GM19035 (cell line): Measurements from ENCODE around the gene LPP.

Source experiments
- ATAC-seq: cut with Tn5 transposase; IDR thresholded peaks from one replicate; pipeline ENCODE4 v1.9.1; 2021; ENCODE audit not compliant: unreplicated experiment

Gene LPP

GRCh38 chr3:188812198-188812597 lies 658.2 kb downstream of the LPP start:
- ATAC-seq: no peak

DNA sequence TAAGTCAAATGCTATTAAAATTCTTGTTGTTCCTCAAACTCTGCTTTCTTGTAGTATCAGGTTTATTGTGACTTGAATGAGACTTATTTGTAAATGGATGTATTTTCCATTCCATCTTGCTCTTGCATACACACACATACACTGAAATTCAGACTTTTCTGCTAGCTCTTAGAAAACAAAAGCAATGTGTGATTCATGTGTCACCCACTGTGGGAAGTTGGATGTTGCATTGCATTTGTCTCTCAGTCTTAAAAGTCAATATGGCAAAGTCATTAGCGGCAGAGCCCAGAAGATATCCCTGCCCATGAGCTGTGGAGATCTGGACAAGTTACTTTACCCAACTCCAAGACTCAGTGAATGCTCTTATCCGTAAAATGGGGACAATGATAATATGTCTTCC lies 660.6 kb downstream of the LPP start:
- no peak for ATAC-seq

- no peak for ATAC-seq
Measured at GRCh38 chr3:188817103-188817934, 663.4 kb downstream of the LPP start.

DNA sequence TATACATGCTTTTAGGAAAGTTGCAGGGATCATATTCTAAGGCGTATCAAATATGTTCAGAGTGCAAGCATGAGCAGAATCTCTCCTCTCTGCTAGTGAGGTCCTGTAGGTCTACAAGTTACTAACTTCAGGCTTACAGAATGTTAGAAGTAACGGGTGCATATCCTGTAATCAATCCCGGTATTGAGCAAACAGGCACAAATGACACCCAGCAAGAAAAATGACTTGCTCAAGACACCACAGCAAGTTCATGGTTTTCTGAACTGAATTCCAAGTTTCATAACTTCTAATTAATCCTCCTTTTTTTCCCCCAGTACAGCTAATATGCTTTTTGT lies 663.9 kb downstream of the LPP start:
- ATAC-seq: no peak

- no peak for ATAC-seq
Measured at GRCh38 chr3:188818282-188818681, 664.3 kb downstream of the LPP start.

DNA sequence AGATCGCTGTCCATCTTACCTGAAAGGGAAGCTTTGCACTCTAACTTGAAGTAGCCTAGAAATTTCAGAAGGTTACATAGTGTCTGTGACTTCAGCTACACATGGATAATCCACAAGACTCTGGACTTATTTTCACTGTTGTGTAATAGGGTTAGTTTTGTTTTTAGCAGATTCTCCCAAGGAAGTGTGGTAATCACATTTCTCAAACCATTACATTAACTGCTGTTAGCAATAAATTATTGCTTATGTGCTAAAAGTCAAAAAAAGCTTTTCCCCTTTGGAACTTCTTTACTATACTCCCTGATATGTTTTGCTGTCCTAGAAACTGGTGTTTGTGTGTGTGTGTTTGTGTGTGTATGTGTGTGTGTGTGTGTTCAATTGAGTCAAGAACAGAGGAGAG lies 666.0 kb downstream of the LPP start:
- ATAC-seq: no peak

DNA sequence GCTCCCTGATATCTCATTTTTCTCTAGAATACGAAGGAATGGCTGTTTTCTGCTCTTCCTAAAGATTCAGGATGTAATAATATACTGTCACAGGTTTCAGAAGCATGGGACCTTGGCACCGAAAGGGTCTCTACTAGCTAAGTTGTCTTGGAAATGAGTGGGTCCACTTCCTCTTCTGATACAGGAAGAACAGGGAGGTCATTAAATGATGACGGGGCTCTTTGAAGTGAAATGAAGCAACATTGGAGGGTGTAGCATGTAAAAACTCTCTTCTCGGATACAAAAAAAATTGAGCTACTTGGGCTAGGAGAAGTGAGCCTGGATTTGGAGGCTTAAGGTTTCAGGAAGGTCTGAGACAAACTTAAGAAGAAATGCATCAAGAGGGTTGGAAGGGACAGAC lies 668.0 kb downstream of the LPP start:
- ATAC-seq: no peak

GRCh38 chr3:188822411-188822810 lies 668.5 kb downstream of the LPP start:
- ATAC-seq: no peak

GRCh38 chr3:188824566-188824965 lies 670.6 kb downstream of the LPP start:
- no peak for ATAC-seq

GRCh38 chr3:188825901-188826300 lies 671.9 kb downstream of the LPP start:
- no peak for ATAC-seq

DNA sequence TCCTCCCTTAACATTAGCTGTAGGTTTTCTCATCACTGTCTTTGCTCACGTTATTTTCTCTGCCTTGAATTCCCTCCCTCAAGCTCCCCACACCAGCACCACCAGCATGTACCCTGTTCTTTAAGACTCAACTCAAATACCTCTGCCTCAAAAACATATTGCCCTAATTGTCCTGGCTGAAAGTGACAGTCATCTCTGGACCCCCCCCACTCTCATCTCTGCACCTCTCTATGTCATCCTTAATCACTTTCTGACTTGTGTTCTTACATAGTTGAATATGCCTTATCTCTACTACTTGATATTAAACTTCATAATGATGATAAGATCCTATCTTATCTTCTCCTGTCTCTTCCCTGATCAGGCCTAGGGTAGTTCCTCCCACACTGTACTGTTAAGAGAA lies 672.6 kb downstream of the LPP start:
- no peak for ATAC-seq

DNA sequence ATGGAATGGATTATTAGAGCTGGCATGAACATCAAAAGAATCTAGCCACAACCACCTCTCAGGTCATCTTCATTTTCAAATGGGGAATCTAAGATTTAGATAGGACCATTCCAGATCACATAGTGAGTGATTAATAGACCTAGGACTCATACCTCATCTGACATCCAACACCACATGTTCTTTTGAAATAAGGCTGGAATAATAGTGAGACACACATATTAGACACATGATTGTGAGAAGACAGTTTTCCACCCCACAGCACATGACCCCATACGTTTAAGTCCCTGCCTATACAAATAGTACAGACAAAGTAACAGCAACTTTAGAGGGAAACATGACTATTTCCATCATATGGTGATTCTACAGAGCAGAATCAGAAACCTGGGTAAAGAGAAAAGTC lies 673.1 kb downstream of the LPP start:
- ATAC-seq: no peak

GRCh38 chr3:188827576-188827975 lies 673.6 kb downstream of the LPP start:
- no peak for ATAC-seq

GRCh38 chr3:188829130-188829529 lies 675.2 kb downstream of the LPP start:
- no peak for ATAC-seq

GRCh38 chr3:188829576-188829975 lies 675.6 kb downstream of the LPP start:
- no peak for ATAC-seq

- ATAC-seq: no peak
Measured at GRCh38 chr3:188830893-188831292, 676.9 kb downstream of the LPP start.

DNA sequence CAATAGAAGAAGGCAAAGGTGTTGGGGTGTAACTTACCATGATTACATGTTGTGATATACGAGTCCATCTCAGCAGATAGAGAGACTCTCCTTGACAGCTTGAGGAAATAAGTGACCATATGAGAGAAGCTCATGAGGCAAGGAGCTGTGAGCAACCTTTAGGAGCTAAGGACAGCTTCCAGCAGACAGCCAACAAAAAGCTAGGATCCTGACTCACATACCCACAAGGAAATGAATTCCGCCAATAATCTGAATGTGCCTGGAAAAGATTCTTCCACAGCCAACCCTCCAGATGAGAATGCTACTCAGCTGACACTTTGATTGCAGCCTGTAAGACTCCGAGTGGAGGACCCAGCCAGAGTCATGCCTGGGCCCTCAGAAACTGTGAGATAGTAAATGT lies 678.2 kb downstream of the LPP start:
- ATAC-seq: no peak

- no peak for ATAC-seq
Measured at GRCh38 chr3:188832961-188833721, 679.2 kb downstream of the LPP start.

GRCh38 chr3:188834349-188834748 lies 680.4 kb downstream of the LPP start:
- ATAC-seq: no peak

GRCh38 chr3:188839187-188839695 lies 685.3 kb downstream of the LPP start:
- no peak for ATAC-seq

GRCh38 chr3:188840290-188840689 lies 686.3 kb downstream of the LPP start:
- ATAC-seq: no peak

DNA sequence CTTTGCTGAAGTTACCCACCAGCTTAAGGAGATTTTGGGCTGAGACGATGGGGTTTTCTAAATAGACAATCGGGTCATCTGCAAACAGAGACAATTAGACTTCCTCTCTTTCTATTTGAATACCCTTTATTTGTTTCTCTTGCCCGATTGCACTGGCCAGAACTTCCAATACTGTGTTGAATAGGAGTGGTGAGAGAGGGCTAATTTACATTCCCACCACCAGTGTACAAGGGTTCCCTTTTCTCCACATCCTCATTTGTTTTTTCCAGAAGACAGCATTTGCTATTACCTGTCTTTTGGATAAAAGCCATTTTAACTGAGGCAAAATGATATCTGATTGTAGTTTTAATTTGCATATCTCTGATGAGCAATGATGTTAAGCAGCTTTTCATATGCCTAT lies 687.9 kb downstream of the LPP start:
- no peak for ATAC-seq
